HepG2 (cell line): ENCODE results near the gene SPP1. TPM values are rescaled to one million over a fixed set of nuclear protein-coding genes. Genes with fewer than 3 reads are reported as not detected.

Experiments used
- ATAC-seq: fragments of 200-7000 bp; cut with Tn5 transposase; 3 replicates; pipeline ENCODE4 v1.9.1; 2020; ENCODE audit warnings: mild to moderate bottlenecking, moderate library complexity
- BruUV-seq: library from RNA; stranded (reverse); fragments of 400-500 nt; replicated peaks from 2 replicates; lab custom pipeline; 2021; lab: Mats Ljungman, UMichigan
- CTCF ChIA-PET: fragments of 300-600 bp; formaldehyde crosslinking; extraction: SDS; loops from one replicate; lab custom pipeline; 2021; ENCODE audit warnings: low total read pairs, inconsistent platforms, low intra/inter-chr PET ratio; lab: Yijun Ruan, JAX
- POLR2A ChIA-PET: fragments of 350-600 bp; sonication (Branson Sonifier 250); formaldehyde crosslinking; loops from one replicate; lab custom pipeline; 2020; ENCODE audit warnings: antibody characterized with exemption, inconsistent platforms; lab: Yijun Ruan, JAX
- DNase-seq: peaks from one replicate; pipeline ENCODE4 v3.0.0-alpha.2; 2015; ENCODE audit warnings: low spot score
- FAIRE-seq: peaks from 3 replicates; lab custom pipeline; 2011; peaks lifted over from hg19 to GRCh38; lab: Jason Lieb, UNC
- H2AFZ ChIP-seq: one replicate; pipeline ENCODE4 v1.6.1; 2011; ENCODE audit warnings: low read length, inconsistent platforms
- H3K27ac ChIP-seq: fragments of 300-600 bp; 3 replicates; pipeline ENCODE4 v1.8.0; 2011; ENCODE audit warnings: mixed run types, mild to moderate bottlenecking, mixed read lengths, low read length, inconsistent platforms; ENCODE audit not compliant: insufficient read depth; ENCODE audit errors: extremely low read length
- H3K27me3 ChIP-seq, 2 experiments: fragments of 200-600 bp in 1 of 2; 2 replicates in 1 of 2; 3 replicates in 1 of 2; pipeline versions ENCODE4 v1.6.0 to v1.8.0; 2011; ENCODE audit warnings: low read length in 2 of 2, mild to moderate bottlenecking in 2 of 2, moderate library complexity in 2 of 2, inconsistent platforms in 1 of 2; ENCODE audit not compliant: insufficient read depth in 2 of 2, control insufficient read depth in 1 of 2
- H3K36me3 ChIP-seq, 2 experiments: fragments of 200-600 bp in 1 of 2; replicated peaks in 1 of 2; 2 replicates in 1 of 2; 3 replicates in 1 of 2; pipeline versions ENCODE4 v1.5.1 to v1.8.0; 2011; ENCODE audit warnings: low read length in 2 of 2, inconsistent platforms in 1 of 2; ENCODE audit not compliant: insufficient read depth in 2 of 2, control insufficient read depth in 1 of 2
- H3K4me1 ChIP-seq: 2 replicates; pipeline ENCODE4 v1.5.1; 2012; ENCODE audit warnings: low read length, inconsistent platforms; ENCODE audit not compliant: insufficient read depth
- H3K4me2 ChIP-seq: 2 replicates; pipeline ENCODE4 v1.6.0; 2011; ENCODE audit warnings: low read depth, low read length, inconsistent platforms
- H3K4me3 ChIP-seq, 3 experiments: fragments of 200-600 bp in 1 of 3; sonication (generic), shearing (Covaris generic) in 1 of 3; replicated peaks in 1 of 3; 2 replicates each; pipeline ENCODE4 v1.5.1; 2011 to 2016; ENCODE audit warnings: low read length in 3 of 3, inconsistent platforms in 2 of 3, low read depth in 2 of 3, mild to moderate bottlenecking in 2 of 3, control low read depth in 1 of 3, mixed read lengths in 1 of 3; ENCODE audit not compliant: insufficient read depth in 1 of 3
- H3K79me2 ChIP-seq: one replicate; pipeline ENCODE4 v1.6.1; 2011; ENCODE audit warnings: low read length, inconsistent platforms; ENCODE audit not compliant: insufficient read depth
- H3K9ac ChIP-seq: 2 replicates; pipeline ENCODE4 v1.6.0; 2011; ENCODE audit warnings: mild to moderate bottlenecking, low read depth, low read length, inconsistent platforms; ENCODE audit not compliant: insufficient read depth
- H3K9me3 ChIP-seq: 2 replicates; pipeline ENCODE4 v1.5.1; 2012; ENCODE audit warnings: mild to moderate bottlenecking, low read length
- H4K20me1 ChIP-seq: 2 replicates; pipeline ENCODE4 v1.6.0; 2011; ENCODE audit warnings: inconsistent platforms, mild to moderate bottlenecking, low read length, moderate library complexity; ENCODE audit not compliant: insufficient read depth
- FOSL2 ChIP-seq: sonication (generic); formaldehyde crosslinking; IDR thresholded peaks from 2 replicates; pipeline ENCODE4 v1.4.0; 2020; ENCODE audit warnings: missing genetic modification reagents
- FOXK1 ChIP-seq: sonication (generic); formaldehyde crosslinking; IDR thresholded peaks from 2 replicates; pipeline ENCODE4 v1.4.0; 2020; ENCODE audit warnings: low read depth, missing genetic modification reagents, borderline replicate concordance
- HDAC2 ChIP-seq: sonication (generic); formaldehyde crosslinking; IDR thresholded peaks from 2 replicates; pipeline ENCODE4 v1.4.0; 2020; ENCODE audit warnings: missing genetic modification reagents
- IKZF4 ChIP-seq: sonication (generic); formaldehyde crosslinking; IDR thresholded peaks from 2 replicates; pipeline ENCODE4 v1.5.1; 2020; ENCODE audit warnings: borderline replicate concordance, mild to moderate bottlenecking, low read depth, missing genetic modification reagents; ENCODE audit errors: not compliant biosample characterization
- MIER2 ChIP-seq: IDR thresholded peaks from 2 replicates; pipeline ENCODE4 v1.6.1; 2016; ENCODE audit warnings: missing biosample characterization, missing genetic modification reagents
- MLX ChIP-seq: IDR thresholded peaks from 2 replicates; pipeline ENCODE4 v1.6.1; 2016
- NFE2L1 ChIP-seq: sonication (generic); formaldehyde crosslinking; IDR thresholded peaks from 2 replicates; pipeline ENCODE4 v1.4.0; 2020; ENCODE audit warnings: missing genetic modification reagents, mild to moderate bottlenecking, borderline replicate concordance
- SETDB1 ChIP-seq: sonication (generic); formaldehyde crosslinking; IDR thresholded peaks from 2 replicates; pipeline ENCODE4 v1.5.1; 2020; ENCODE audit warnings: missing genetic modification reagents, mild to moderate bottlenecking, borderline replicate concordance
- SP5 ChIP-seq: IDR thresholded peaks from 2 replicates; pipeline ENCODE4 v1.6.1; 2016; ENCODE audit warnings: low read depth, borderline replicate concordance
- ZNF138 ChIP-seq: sonication (generic); formaldehyde crosslinking; IDR thresholded peaks from 2 replicates; pipeline ENCODE4 v1.5.0; 2020; ENCODE audit warnings: mild to moderate bottlenecking, low read depth, missing genetic modification reagents
- ZNF317 ChIP-seq: sonication (generic); formaldehyde crosslinking; IDR thresholded peaks from 2 replicates; pipeline ENCODE4 v1.5.0; 2020; ENCODE audit warnings: mild to moderate bottlenecking, missing genetic modification reagents
- ZNF460 ChIP-seq: sonication (generic); formaldehyde crosslinking; IDR thresholded peaks from 2 replicates; pipeline ENCODE4 v1.5.1; 2020; ENCODE audit warnings: missing genetic modification reagents, mild to moderate bottlenecking, borderline replicate concordance
- ZNF660 ChIP-seq: sonication (generic); formaldehyde crosslinking; IDR thresholded peaks from 2 replicates; pipeline ENCODE4 v1.5.1; 2020; ENCODE audit warnings: mild to moderate bottlenecking, low read depth, missing genetic modification reagents, borderline replicate concordance
- WGBS: methylation state at CpG from one replicate; pipeline ENCODE4 v1.1.6; 2017; ENCODE audit warnings: low lambda C conversion rate; 5-methylcytosine and 5-hydroxymethylcytosine counted together
- in situ Hi-C: cut with HindIII; loops from 2 replicates; pipeline ENCODE4 v1.10.0; 2017; ENCODE audit warnings: low pct_unique_long_range_greater_than_20kb; ENCODE audit not compliant: extremely low pct_ligation_motif_present
- intact Hi-C: fragments of 100-400 bp; cut with micrococcal nuclease; formaldehyde crosslinking; loops from one replicate; pipeline ENCODE4 v1.10.0; 2022; ENCODE audit not compliant: unreplicated experiment
- polyA plus RNA-seq, 8 experiments: library from polyadenylated mRNA; depleted of rRNA in 3 of 8; stranded (reverse) in 7 of 8; unstranded in 1 of 8; fragments of >200 nt; fragmentation: Illumina TruSeq in 4 of 8; extraction: Trizol in 4 of 8; gene quantifications; 2 replicates each; pipeline versions ENCODE4 v1.2.1 to v1.2.3, GENCODE V29; 2011 to 2016; ENCODE audit warnings: low read depth in 4 of 8, missing spikeins in 1 of 8, mixed read lengths in 1 of 8; ENCODE audit not compliant: insufficient read depth in 1 of 8
- total RNA-seq, 5 experiments: library from RNA; depleted of rRNA; stranded (reverse); fragments of >200 nt; fragmentation: Illumina TruSeq; extraction: Trizol; gene quantifications; 2 replicates each; pipeline ENCODE4 v1.2.3, GENCODE V29; 2016; ENCODE audit warnings: low read depth in 1 of 5
- TF ChIP-seq, protein P1 (sequence below): sonication (generic); formaldehyde crosslinking; IDR thresholded peaks from 2 replicates; pipeline ENCODE4 v1.8.1; 2023; ENCODE audit warnings: mild to moderate bottlenecking, missing genetic modification reagents

SPP1 gene
- total and polyA plus RNA-seq, 2 of the 13 experiments (the other 11 are each of a cell fraction or from before 2014, with no cell fraction given), result 682 to 788 TPM

- H3K36me3 ChIP-seq, result no peaks in the 10 kb centered on the region; a peak in 3 of 5 replicates
- H3K27me3 ChIP-seq, result no peaks in the 10 kb centered on the region
- in situ Hi-C loops, result no loop called here
- ATAC-seq (no peak), FAIRE-seq (no peak), DNase-seq (no peak)
- peaks cover 12% of the 10 kb centered on the region for H3K9me3 ChIP-seq
- no peaks in the 10 kb centered on the region for H4K20me1 ChIP-seq
- H2AFZ ChIP-seq, result no peak overlapping the region
- no TSS peak for BruUV-seq
- POLR2A ChIA-PET, result no interaction called here
- H3K79me2 ChIP-seq, result no peaks in the 10 kb centered on the region
- H3K4me2 ChIP-seq, result no peak overlapping the region
- intact Hi-C loops, result loop anchor here (5.0 kb wide), 1 partner anchor 883 kb away; no protein-coding TSS in a partner anchor
- WGBS, result over 99% methylated on average over 3 of the region's 3 CpGs
- CTCF ChIA-PET, result no interaction called here
- no peak overlapping the region for H3K4me3 ChIP-seq
- TF ChIP-seq SP5 (CRISPR knock-in tag), result no peak
- no peak for TF ChIP-seq ZNF660 (CRISPR knock-in tag)
- TF ChIP-seq MIER2 (CRISPR knock-in tag), result no peak
- TF ChIP-seq FOSL2, result no peak
- TF ChIP-seq SETDB1 (CRISPR knock-in tag), result no peak
- no peak for TF ChIP-seq MLX (CRISPR knock-in tag)
- TF ChIP-seq HDAC2 (CRISPR knock-in tag), result no peak
- TF ChIP-seq IKZF4 (CRISPR knock-in tag), result no peak
- no peak for TF ChIP-seq ZNF138
- TF ChIP-seq NFE2L1 (CRISPR knock-in tag), result no peak
- TF ChIP-seq ZNF317, result no peak
- no peak for TF ChIP-seq ZNF460 (CRISPR knock-in tag)
- no peak for TF ChIP-seq FOXK1 (CRISPR knock-in tag)
- TF ChIP-seq, protein P1, sequence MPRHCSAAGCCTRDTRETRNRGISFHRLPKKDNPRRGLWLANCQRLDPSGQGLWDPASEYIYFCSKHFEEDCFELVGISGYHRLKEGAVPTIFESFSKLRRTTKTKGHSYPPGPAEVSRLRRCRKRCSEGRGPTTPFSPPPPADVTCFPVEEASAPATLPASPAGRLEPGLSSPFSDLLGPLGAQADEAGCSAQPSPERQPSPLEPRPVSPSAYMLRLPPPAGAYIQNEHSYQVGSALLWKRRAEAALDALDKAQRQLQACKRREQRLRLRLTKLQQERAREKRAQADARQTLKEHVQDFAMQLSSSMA (CRISPR knock-in tag), result no peak
- H3K27ac ChIP-seq, result no peak overlapping the region
- H3K4me1 ChIP-seq, result no peaks in the 10 kb centered on the region
- H3K9ac ChIP-seq, result no peak overlapping the region
These were observed 54.0 kb downstream of the SPP1 start for GRCh38 chr4:88029556-88029955.
